Stimulated activated CD4-positive, alpha-beta T cell treated with anti-CD3 and anti-CD28 coated beads, Interleukin-4, amount 100 ng/mL, for 4 hours (primary cell): Measurements from ENCODE around the gene ALDH16A1.
A peak's percentile ranks its signal among the peaks of the same experiment; 100 is the strongest.

Source experiments
- DNase-seq, 2 experiments: peaks; one replicate each; pipeline ENCODE4 v3.0.0-alpha.2; 2020

Gene ALDH16A1

GRCh38 chr19:49425178-49425577 is 27.8 kb upstream of the ALDH16A1 start, which contains the start of gene GFY:
TSS of gene GFY (plus strand) at chr19:49425388. CDS start at chr19:49426431, 1,043 bp downstream.
- DNase-seq = no peak

- peak in 1 of 2 experiments; percentile 28 for DNase-seq
These were observed 27.0 kb upstream of the ALDH16A1 start for GRCh38 chr19:49425922-49426592.

GRCh38 chr19:49427339-49427738 is 25.7 kb upstream of the ALDH16A1 start:
- DNase-seq = no peak

- no peak for DNase-seq
These were observed 25.0 kb upstream of the ALDH16A1 start for GRCh38 chr19:49427855-49428546.

- no peak for DNase-seq
These were observed 24.2 kb upstream of the ALDH16A1 start for GRCh38 chr19:49428547-49429451.

- DNase-seq = no peak
These were observed 22.8 kb upstream of the ALDH16A1 start for GRCh38 chr19:49430172-49430677.

- DNase-seq = peak in 1 of 2 experiments; percentile 36
These were observed 22.2 kb upstream of the ALDH16A1 start for GRCh38 chr19:49430678-49431329.

- peak in 1 of 2 experiments; percentile 30 for DNase-seq
These were observed 21.7 kb upstream of the ALDH16A1 start for GRCh38 chr19:49431330-49431749.

- DNase-seq = no peak
These were observed 20.6 kb upstream of the ALDH16A1 start for GRCh38 chr19:49432141-49433073.

GRCh38 chr19:49433240-49433901 is 19.7 kb upstream of the ALDH16A1 start:
- no peak for DNase-seq

- DNase-seq = no peak
These were observed 18.0 kb upstream of the ALDH16A1 start for GRCh38 chr19:49434907-49435583.

- no peak for DNase-seq
These were observed 17.4 kb upstream of the ALDH16A1 start for GRCh38 chr19:49435670-49436069.

GRCh38 chr19:49436381-49437017 is 16.5 kb upstream of the ALDH16A1 start:
- peak; percentile 53 for DNase-seq

GRCh38 chr19:49437231-49437630 is 15.8 kb upstream of the ALDH16A1 start:
- no peak for DNase-seq

GRCh38 chr19:49438261-49438660 is 14.8 kb upstream of the ALDH16A1 start:
- no peak for DNase-seq

- no peak for DNase-seq
These were observed 13.2 kb upstream of the ALDH16A1 start for GRCh38 chr19:49439836-49440235.

GRCh38 chr19:49440439-49441209 is 12.4 kb upstream of the ALDH16A1 start:
- DNase-seq = no peak

GRCh38 chr19:49441210-49441959 is 11.6 kb upstream of the ALDH16A1 start, which contains the start of gene SLC17A7:
TSS of gene SLC17A7 (minus strand) at chr19:49441527. CDS start at chr19:49441379, 148 bp downstream.
- DNase-seq = peak in 1 of 2 experiments; percentile 42
